Measurements from ENCODE around the gene RGL3. TPM values are rescaled to one million over a fixed set of nuclear protein-coding genes. Genes with fewer than 3 reads are reported as not detected.

RGL3 gene
- total RNA-seq, 1 donor from 2014 or later = 3.6 TPM

- no peak overlapping the region for H3K27ac ChIP-seq (ENCODE audit: low read depth, low read length)
- FAIRE-seq = no peak
- no peak overlapping the region for H3K4me3 ChIP-seq (ENCODE audit: insufficient read depth, low read depth, low read length)
- no peaks in the 10 kb centered on the region for H3K9me3 ChIP-seq (ENCODE audit: insufficient read depth, low read depth, low read length)
- H3K36me3 ChIP-seq (ENCODE audit: insufficient read depth, low read length) = no peaks in the 10 kb centered on the region
- H3K4me2 ChIP-seq (ENCODE audit: low read length) = no peak overlapping the region
- no peaks in the 10 kb centered on the region for H3K79me2 ChIP-seq (ENCODE audit: insufficient read depth, low read length)
- no peak for DNase-seq (ENCODE audit: low read depth)
- Mint-ChIP-seq H3K4me1 (ENCODE audit: low read depth, unreplicated experiment) (peaks cover 2% of the 10 kb centered on the region), H3K9me3 (ENCODE audit: unreplicated experiment) (peaks cover 1% of the 10 kb centered on the region), H3K36me3 (ENCODE audit: low read depth, unreplicated experiment) (no peaks in the 10 kb centered on the region), H3K27me3 (ENCODE audit: low read depth, unreplicated experiment) (no peaks in the 10 kb centered on the region), H3K27ac (ENCODE audit: unreplicated experiment) (no peak overlapping the region), H3K4me3 (ENCODE audit: unreplicated experiment) (no peak overlapping the region)
- no peak overlapping the region for H2AFZ ChIP-seq (ENCODE audit: low read depth, low read length)
- no peaks in the 10 kb centered on the region for H3K4me1 ChIP-seq (ENCODE audit: insufficient read depth, low read length)
- no peaks in the 10 kb centered on the region for H3K27me3 ChIP-seq (ENCODE audit: insufficient read depth, low read length)
- peaks cover 5% of the 10 kb centered on the region for H4K20me1 ChIP-seq (ENCODE audit: insufficient read depth, low read length)
- TF ChIP-seq CTCF (IDR thresholded peaks at IDR 0.05; ENCODE audit: insufficient read depth, low read depth, low read length) (no peak), EZH2 (IDR thresholded peaks at IDR 0.05; ENCODE audit: insufficient read depth, low read length) (no peak)
- no peak overlapping the region for H3K9ac ChIP-seq (ENCODE audit: low read length)
These were observed 32.3 kb upstream of the RGL3 start for GRCh38 chr19:11451327-11451870.

- no peak overlapping the region for H2AFZ ChIP-seq (ENCODE audit: low read depth, low read length)
- Mint-ChIP-seq H3K4me1 (ENCODE audit: low read depth, unreplicated experiment) (peaks cover 2% of the 10 kb centered on the region), H3K9me3 (ENCODE audit: unreplicated experiment) (peaks cover 1% of the 10 kb centered on the region), H3K27me3 (ENCODE audit: low read depth, unreplicated experiment) (no peaks in the 10 kb centered on the region), H3K4me3 (ENCODE audit: unreplicated experiment) (no peak overlapping the region), H3K27ac (ENCODE audit: unreplicated experiment) (no peak overlapping the region), H3K36me3 (ENCODE audit: low read depth, unreplicated experiment) (no peaks in the 10 kb centered on the region)
- no peak overlapping the region for H3K4me3 ChIP-seq (ENCODE audit: insufficient read depth, low read depth, low read length)
- H3K4me2 ChIP-seq (ENCODE audit: low read length) = no peak overlapping the region
- H3K27ac ChIP-seq (ENCODE audit: low read depth, low read length) = no peak overlapping the region
- no peak for FAIRE-seq
- no peaks in the 10 kb centered on the region for H3K27me3 ChIP-seq (ENCODE audit: insufficient read depth, low read length)
- no peaks in the 10 kb centered on the region for H3K9me3 ChIP-seq (ENCODE audit: insufficient read depth, low read depth, low read length)
- no peaks in the 10 kb centered on the region for H3K36me3 ChIP-seq (ENCODE audit: insufficient read depth, low read length)
- H3K79me2 ChIP-seq (ENCODE audit: insufficient read depth, low read length) = no peaks in the 10 kb centered on the region
- peaks cover 5% of the 10 kb centered on the region for H4K20me1 ChIP-seq (ENCODE audit: insufficient read depth, low read length)
- no peak overlapping the region for H3K9ac ChIP-seq (ENCODE audit: low read length)
- TF ChIP-seq EZH2 (IDR thresholded peaks at IDR 0.05; ENCODE audit: insufficient read depth, low read length) (no peak), CTCF (IDR thresholded peaks at IDR 0.05; ENCODE audit: insufficient read depth, low read depth, low read length) (no peak)
- H3K4me1 ChIP-seq (ENCODE audit: insufficient read depth, low read length) = no peaks in the 10 kb centered on the region
- no peak for DNase-seq (ENCODE audit: low read depth)
These were observed 31.6 kb upstream of the RGL3 start for GRCh38 chr19:11450570-11451326.

All from astrocyte (in vitro differentiated cells and primary cell).